Measurements from ENCODE around the gene EDC3.

The EDC3 gene

GRCh38 chr15:74585191-74585590 is 110.6 kb downstream of the EDC3 start:
- DNase-seq (ENCODE audit: low read depth in 1 of 2, low spot score in 1 of 2): no peak

- DNase-seq (ENCODE audit: low read depth in 1 of 2, low spot score in 1 of 2): no peak
Observed at GRCh38 chr15:74584779-74585178, 111.0 kb downstream of the EDC3 start.

GRCh38 chr15:74584204-74584603 is 111.6 kb downstream of the EDC3 start:
- DNase-seq (ENCODE audit: low read depth in 1 of 2, low spot score in 1 of 2): no peak

Data from activated CD4-positive, alpha-beta T cell treated with anti-CD3 and anti-CD28 coated beads, Interleukin-2, amount 50 U/mL, for 24 hours (primary cell).